NCI-H510A treated with DMSO at 0.1 percent for 48 hours (cell line): ENCODE results near the gene ABCB4.

ENCODE experiments used
- DNase-seq: peaks from one replicate; lab custom pipeline; 2025; lab: John Stamatoyannopoulos, UW

ABCB4 gene

DNA sequence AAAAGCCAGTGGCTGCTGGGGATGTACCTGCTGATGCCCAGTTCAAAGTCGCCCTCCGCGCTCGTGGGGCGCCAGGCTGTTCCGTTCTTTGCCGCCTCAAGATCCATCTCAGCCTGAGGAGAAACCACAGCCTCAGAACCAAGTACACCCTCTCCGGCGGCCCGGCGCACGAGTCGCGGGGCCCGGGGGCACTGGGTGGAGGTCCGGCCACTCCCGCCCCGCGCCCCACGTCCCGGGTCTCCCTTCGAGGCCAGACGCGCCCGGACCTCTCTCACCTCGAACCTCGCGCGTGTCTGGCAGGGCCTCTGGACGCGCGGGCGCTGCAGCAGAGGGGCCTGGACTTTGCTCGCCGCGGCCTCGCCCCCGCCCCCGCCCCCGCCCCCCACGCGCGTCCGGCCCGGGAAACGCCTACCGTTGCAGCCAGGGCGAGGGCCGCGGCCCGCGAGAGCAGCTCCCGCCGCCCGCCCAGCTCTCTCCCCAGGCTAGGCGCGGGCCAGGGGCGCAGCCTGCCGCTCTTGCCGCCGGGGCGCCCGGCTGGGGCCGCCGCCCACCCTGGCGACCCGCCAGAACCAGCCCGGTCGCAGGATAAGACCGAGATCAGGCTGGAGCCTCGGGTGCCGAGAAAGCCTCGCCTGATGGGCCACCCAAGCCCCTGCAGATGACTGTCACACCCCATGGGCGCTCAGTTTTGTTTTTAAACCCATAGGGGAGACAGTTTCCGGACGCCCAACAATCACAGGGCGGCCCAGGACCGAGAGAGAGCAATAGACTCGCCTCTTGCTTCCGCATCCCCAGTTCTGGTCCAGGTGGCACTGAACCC, at the start of gene ABCB4:
ABCB4 (minus strand) TSS at position 322 of the 820 bp plus-strand sequence; CDS start at position 107, 215 bp downstream.
- DNase-seq, result no peak

DNA sequence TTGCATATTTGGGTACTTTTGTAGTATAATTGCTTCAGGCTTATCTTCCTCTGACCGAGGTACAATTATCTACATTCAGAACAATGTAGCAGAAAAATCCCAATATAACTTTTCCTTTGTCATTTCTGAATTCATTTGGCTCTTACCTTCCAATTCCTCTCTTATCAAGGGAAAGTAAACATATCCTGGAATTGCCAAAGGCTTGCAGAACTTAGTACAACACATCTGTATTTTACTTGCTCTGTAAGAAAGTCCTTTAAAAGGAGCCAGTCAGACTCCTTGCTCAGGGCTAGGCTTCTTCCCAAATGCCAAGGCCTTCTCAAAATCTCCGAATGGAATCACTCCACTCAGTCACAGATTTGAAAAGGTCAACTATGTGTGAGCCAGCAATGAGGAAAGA, 43.3 kb upstream of the ABCB4 start:
- no peak for DNase-seq

DNA sequence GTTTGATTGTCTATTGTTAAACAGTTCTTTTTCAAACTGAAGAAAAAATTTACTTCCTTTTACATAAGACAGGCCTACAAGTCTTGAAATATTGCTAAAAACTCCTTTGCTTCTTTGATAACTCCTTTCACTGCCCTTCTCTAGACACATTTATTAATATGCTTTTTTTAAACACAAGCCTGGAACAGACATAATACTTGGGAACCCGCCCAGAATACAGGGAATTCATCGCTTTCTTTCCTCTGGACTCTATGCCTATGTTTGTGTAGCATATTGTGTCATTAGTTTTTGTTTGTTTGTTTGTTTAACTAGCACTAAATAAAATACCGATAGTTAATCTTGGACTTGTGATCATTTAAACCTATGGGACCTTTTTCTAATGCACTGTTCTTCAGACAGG, 42.4 kb upstream of the ABCB4 start:
- DNase-seq, result no peak

DNA sequence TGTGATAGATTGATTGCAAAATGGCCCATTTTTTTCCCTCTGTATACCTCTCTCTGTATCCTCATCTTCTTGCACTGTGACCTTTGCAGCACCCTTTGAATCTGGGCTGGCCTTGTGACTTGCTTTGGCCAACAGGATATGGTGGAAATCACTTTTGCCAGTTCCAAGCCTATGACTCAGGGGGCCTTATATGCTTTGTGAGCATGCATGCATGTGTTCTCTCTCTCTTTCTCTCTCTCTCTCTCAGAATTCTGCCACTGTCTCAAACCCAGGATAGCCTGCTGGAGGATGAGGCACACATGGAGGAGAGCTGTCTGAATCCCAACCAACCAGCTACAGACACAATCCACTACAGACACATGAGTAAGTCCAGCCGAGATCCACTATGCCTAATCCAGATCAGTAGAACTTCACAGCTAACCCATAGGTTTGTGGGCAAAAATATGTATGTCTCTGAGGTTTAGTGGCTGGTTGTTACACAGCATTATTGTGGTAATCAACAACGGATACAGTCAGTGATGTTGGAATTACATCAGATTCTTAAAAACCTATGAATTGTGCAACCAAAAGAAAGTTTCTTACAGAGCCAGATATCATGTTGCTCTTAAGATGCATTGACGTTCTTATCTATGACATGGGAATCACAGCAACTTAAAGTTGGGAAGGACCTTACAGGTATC, 41.8 kb upstream of the ABCB4 start:
- DNase-seq, result no peak

DNA sequence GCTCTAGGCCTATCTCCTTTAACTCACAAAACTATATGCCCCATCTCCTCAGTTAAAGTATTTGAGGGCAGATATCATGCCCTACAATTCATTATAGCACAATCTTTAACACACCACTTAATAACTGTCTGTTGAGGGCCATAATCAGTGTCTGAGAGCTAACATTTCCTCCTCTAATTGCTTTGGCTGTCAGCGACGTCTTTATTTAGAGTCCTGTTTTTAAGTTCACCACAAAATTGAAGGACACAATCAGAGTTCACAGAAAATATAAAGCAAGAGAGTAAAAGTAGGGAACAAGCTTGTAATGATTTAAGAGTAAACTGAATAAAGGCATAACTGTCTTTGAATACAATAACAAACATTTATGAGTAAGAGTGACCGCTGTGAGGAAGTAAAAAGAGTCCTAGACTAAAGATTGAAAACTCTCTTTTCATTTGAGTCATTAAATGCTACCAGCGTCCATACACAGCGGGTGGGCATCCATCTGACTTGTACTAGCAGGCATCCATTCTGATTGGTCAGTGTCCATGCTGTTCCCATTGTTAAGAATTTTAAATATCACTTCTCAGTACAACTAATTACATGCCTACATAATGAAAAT, 38.4 kb upstream of the ABCB4 start:
- no peak for DNase-seq

DNA sequence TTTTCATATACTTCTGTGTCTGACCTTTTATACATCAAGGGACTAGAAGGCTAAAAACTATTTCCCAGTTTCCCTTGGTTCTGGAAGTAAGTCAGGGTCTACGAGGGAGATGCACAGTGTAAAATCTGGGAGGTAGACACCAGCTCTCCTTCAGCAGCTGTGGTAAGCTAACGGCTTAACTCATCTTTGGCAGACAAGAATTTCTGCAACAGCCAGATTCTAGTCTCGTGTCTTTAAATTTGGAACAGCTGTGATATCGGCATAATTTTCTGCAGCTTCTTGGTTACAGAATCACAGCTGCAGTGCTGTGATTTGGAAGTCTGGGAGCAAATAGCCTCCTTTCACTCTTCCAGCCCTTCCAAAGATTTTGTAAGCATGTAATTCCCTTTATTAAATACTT, 37.4 kb upstream of the ABCB4 start:
- no peak for DNase-seq

DNA sequence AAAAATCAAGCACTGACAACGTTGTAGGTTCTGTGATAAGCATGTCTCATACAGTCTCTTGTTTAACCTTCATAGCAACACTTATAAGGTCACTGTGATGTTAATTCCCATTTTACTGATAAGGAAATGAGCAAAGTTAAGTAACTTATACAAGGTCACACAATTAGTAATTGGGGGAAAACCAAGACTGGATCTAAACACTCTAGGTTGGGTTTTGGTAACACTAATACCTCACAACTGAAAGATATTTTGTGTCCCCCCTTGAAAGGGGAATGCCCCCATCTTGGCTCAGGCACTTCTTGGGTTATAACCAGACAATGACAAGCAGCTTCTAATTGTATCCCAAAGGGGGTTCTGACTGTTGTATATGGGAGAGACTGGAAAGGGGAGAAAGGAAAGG, 36.0 kb upstream of the ABCB4 start:
- no peak for DNase-seq

DNA sequence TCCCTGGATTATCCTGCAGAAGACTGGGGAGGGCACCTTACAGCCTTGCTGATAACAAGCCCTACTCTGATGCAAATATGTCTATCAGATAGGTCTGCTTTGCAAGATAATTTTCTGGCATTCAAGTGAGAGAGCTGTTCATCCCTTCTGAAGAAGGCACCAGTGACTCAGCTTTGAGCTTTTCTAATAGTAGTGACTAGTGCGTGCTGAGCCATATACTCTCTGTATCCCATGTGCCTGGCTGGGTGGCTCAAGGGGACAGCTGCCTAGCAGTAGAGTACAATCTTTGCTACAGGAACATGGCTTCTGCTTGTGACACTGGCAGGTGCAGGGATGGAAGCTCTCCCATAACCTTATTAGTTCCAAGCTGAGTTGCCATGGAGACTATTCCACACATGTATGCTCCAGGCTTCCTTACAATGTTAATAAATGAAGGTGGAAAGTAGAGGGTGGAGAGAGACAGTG, 35.0 kb upstream of the ABCB4 start:
- no peak for DNase-seq

DNA sequence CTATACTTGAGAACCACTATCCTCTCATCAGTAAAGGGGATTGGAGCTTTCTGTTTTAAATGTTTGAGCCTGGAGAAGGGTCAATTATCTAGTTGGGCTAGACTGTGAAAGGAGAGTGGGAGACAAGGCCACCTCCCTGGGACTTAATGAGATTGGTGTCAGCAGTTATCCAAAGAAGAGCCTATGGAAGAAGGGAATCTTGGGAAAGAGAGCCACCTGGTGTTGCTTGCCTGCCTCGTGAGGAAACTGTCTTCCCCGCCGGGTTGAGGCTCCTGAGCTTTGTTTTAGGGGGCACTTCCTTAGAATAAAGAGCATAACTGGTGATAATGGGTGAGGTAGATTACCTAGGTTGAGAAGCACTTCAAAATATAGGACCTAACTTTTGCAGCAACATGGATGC, 32.0 kb upstream of the ABCB4 start:
- no peak for DNase-seq

DNA sequence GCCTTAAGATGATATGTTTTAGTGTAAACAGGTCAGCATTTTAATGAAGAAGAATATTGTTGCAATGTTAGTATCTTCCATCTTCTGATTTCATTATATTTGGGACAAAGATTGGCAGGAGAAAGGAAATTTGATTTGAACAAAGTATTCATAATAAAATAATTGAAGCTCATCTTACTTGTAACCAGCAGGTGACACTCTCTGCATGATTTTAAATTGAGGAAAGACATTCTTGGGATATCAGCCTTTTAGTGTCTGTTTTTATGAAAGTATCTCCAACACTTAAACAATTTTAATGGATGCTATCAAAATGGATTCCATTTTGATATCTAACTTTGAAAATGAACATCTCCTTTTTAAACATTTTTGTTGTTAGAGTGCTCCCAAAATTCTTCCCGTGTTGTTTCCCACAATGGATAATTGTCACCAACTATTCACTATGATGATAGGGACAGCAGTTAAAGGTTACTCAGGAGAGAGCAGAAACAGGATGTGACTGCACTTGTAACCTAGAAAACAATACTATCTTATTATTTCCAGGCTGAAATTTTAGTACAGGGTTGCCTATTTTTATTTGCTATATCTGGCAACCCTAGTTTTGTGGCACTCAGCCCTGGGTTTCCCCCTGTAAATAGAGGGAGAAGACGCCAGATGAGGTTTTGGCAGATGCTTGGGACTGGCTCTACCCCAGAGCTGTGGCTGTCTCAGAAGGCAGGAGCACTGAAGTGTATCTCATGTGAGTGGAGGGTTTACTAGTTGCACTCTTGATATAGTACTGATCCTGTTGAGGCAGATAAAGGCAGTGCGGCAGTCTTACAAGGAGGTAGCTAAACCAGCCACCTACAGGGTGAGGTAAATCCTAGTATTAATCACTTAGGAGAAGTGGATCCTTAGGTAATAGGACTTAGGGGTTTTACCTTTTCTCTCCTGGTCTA, 31.0 kb upstream of the ABCB4 start:
- peak; percentile 4 for DNase-seq

DNA sequence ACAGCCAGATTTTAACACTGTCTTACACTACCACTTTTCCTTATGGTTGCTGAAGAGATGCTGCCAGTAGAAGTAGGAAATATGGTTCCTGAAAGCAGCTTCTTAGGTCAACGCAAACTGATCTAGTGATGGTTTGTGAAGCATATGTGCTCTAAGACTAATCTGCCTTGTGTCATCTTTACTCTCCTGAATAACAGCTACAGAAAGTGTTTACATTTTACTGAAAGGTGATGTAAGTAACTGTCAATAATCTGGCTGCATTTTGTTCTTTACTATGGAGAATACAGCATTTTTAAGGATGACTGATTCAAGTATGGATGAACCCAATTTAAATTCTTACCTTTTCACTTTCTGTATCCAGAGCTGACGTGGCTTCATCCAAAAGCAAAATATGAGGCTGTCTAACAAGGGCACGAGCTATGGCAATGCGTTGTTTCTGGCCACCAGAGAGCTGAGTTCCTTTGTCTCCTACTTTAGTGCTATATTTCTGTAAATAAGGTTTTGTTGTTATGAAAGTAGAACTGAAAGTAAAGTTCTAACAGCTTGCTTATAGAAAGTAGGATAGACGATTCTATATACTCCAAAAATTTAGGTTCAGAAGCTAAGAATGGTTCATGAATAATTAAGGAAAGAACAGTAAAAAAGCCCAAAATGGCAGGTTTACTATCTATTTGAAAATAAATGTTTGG, 30.2 kb upstream of the ABCB4 start:
- DNase-seq, result no peak

DNA sequence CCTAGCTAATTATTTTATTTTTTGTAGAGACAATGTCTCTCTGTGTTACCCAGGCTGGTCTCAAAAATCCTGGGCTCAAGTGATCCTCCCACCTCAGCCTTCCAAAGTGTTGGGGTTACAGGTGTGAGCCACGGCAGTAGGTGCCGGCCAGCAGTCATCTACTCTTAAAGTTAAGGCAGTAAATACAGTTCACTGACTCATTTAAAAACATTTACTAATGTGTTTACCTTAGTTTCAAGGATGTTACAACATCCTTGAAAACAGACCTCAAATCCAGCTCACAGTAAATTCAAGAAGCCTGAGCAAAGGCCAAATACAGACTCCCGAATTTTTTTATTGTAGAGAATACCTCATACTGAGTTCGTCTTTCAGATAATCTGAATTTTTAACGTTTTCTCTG, 29.6 kb upstream of the ABCB4 start:
- no peak for DNase-seq

DNA sequence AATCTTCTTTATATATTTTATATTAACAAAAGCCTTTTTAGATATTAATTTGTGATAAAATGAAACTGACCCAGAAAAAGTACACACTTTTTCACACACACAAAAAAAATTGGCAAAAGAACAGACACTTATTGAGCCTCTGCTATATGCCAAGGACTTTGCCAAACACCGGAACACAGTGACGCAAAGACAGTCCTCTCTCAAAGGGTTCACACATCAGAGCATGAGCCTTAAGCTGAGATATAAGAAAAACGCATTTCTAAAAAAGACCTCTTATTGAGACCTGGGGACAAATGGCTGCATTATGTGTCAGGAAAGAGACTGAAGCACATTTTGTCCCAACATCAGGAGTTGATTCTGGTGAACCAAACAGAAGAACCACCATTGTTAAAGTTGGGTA, 24.0 kb upstream of the ABCB4 start:
- no peak for DNase-seq

DNA sequence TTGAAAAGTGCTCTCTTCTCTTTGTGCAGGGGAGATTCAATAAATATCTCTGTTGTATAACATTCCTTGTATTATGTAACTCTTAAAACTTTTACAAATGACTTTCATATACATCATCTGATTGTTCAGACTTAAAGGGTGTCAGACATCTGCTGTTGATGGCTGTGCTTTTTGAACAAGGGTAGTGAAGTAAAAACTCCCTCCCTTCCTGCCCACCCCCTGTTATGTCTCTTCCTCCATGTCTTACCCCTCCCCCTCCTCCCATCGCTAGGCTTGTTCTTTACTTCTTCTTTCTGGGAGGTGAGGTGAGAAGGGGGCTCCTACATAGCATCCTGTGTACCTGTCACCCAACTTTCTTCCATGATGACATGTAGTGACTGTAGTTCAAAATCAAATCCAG, 23.4 kb upstream of the ABCB4 start:
- no peak for DNase-seq

DNA sequence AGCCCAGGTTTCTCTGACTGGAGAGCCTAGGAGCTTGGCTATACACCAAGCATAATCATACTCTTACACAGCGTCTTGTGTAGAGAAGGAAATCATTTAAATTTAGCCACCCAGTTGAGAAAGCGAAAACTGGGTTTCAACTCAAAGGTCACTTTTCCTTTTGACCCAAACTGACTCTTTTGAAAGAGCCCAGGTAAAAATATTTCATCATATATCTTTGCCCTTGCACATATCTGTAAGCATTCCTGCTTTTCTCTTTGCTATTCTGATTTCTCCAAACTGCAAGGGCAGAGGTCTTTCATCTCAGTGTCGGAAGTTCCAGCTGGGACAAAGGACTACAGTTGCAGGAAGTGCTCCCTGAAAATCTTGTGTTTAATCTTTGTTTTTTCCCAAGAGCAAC, 22.0 kb upstream of the ABCB4 start:
- DNase-seq, result no peak

DNA sequence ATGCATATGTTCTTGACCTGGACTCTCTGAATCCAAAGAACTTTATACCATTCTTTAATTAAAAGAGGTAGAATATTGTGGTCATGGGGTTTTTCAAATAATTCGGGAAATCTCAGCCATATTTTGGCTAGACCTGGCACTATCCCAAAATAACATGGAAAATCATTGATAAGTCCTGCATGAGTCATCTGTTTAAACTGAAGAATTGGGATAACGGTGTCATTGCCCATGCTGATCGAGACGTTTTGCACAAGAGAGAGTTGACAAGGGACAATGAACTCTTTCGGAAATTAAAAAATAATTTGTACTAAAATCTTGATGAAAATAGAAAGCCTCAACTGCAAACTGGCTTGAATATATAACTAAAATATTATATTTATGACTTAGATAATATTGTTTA, 19.9 kb upstream of the ABCB4 start:
- DNase-seq, result no peak

DNA sequence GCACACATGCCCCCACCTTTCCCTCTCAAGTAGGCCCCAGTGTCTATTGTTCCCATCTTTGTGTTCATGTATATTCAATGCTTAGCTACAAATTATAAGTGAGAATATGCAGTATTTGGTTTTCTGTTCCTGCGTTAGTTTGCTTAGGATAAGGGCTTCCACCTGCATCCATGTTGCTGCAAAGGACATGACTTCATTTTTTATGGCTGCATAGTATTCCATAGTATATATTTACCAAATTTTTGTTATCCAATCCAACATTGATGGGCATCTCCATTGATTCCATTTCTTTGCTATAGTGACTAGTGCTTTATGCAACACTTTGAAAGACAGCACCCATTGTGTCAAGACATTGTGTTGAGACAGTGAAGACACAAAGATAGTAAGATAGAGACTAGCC, 19.0 kb upstream of the ABCB4 start:
- DNase-seq, result no peak

DNA sequence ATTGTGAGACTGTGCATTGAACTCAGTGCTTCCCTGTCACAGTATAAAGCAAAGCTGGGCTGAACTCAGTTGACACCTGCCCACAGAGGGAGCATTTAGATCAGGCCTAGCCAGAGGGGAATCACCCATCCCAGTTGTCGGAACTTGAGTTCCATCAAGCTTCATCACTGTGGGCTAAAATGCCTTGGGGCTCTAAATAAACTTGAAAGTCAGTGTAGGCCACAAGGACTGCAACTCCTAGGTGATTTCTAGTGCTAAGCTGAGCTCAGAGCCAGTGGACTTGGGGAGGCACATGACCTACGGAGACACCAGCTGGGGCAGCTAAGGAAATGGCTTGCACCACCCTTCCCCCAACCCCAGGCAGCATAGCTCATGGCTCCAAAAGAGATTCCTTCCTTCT, 7.7 kb upstream of the ABCB4 start:
- no peak for DNase-seq

DNA sequence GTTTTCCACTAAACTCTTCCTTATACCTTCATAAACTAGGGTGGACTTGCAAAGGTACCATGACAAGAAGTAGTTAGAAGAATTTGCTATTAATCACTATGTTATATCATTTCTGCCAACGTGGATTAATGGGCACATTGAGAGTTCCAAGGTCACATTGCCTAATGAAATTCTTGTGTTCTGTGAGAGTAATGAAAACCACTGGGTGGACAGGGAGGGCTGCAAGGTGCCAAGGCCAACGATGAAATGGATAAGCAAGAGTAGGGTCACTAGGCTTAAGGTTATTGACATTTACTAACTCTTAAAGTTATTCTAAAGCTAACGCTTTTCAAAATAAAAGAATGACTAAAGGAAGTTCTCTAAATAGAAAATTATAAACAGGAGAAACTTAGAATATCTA, 6.6 kb upstream of the ABCB4 start:
- DNase-seq, result no peak

DNA sequence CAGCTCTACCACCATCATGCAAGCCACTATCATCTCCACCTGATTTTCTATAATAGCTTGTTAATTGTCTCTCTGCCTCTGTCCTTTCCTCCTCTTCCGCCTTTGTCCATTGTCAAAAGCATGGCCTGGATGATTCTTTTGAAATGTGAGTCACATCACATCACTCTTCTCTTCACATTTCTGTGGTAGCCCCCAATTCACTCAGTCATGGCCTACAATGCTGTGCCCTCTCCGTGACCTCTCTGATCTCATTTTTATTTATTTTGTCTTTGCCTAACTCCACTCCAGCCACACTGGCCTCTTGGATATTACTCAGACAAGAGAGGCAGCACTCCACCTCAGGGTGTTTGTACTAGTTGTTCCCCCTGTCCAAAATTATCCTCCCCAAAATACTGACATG, 4.9 kb upstream of the ABCB4 start:
- no peak for DNase-seq

DNA sequence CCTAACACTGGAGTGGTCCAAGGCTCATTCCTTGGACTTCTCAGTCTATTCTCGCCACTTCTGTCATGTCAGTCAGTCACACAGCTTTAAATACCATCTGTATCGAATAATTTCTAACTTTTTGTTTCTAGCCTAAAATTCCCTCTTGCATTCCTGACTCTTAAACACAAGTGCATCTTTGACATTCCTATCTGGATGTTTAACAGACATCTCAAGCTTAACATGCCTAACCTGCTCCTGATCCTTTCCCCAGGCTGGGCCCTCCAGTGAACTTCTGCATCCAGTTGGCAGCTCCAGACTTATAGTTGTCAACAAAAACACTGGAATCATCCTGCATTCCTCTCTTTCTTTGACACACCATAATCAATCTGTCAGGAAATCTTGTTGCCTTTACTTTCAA, 4.5 kb upstream of the ABCB4 start:
- DNase-seq, result no peak

DNA sequence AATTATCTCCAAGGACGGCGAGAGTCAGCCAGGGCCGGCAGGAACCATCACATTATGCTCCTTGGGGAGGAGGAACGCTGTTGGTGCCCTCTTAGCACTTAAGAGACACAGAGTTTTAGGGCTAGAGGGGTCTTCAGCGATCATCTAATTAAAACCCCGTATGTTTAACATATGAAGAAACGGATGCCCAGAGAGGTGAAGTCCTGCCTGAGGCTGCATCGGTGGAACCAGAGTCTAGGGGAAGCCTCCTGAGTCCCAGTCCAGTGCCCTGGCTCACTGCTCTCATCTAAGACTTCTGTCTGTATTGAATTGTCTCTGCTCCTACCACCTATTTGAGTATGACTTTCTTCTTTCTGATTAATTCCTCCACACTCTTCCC, 688 bp upstream of the ABCB4 start:
- no peak for DNase-seq
